Spinal cord (tissue), 10 donors: ENCODE results near the gene POLQ. TPM values are rescaled to one million over a fixed set of nuclear protein-coding genes. Genes with fewer than 3 reads are reported as not detected.
"Not testable (repeated sequence)": the region's sequence is repeated elsewhere in the genome, so short reads cannot be mapped to it uniquely, and the experiment has no call there.

ENCODE experiments used
- DNase-seq, 6 donors: peaks; one replicate each; pipeline versions ENCODE4 v3.0.0 to v3.0.0-alpha.2; 2013 to 2015; ENCODE audit warnings: low spot score in 6 of 6, low read depth in 4 of 6
- H3K27ac ChIP-seq: one replicate; pipeline ENCODE4 v1.5.1; 2013; ENCODE audit warnings: low read depth, low read length, control low read depth
- H3K27me3 ChIP-seq: one replicate; pipeline ENCODE4 v1.6.1; 2013; ENCODE audit warnings: low read length; ENCODE audit not compliant: control insufficient read depth, insufficient read depth
- H3K36me3 ChIP-seq: one replicate; pipeline ENCODE4 v1.6.1; 2013; ENCODE audit warnings: low read length; ENCODE audit not compliant: control insufficient read depth, insufficient read depth
- H3K4me1 ChIP-seq: one replicate; pipeline ENCODE4 v1.6.1; 2013; ENCODE audit warnings: low read length; ENCODE audit not compliant: control insufficient read depth, insufficient read depth
- H3K4me3 ChIP-seq: one replicate; pipeline ENCODE4 v1.5.1; 2013; ENCODE audit warnings: low read depth, low read length, control low read depth
- H3K9me3 ChIP-seq: one replicate; pipeline ENCODE4 v1.6.1; 2013; ENCODE audit warnings: low read length; ENCODE audit not compliant: control insufficient read depth, insufficient read depth
- WGBS: methylation state at CpG from one replicate; pipeline ENCODE4 v1.1.5; 2013; ENCODE audit warnings: missing lambda C conversion rate; ENCODE audit not compliant: insufficient coverage; 5-methylcytosine and 5-hydroxymethylcytosine counted together
- long read RNA-seq, 4 donors: transcript quantifications; one replicate each; lab custom pipeline, GENCODE V29; 2026
- polyA plus RNA-seq, 2 donors: library from polyadenylated mRNA; unstranded; fragments of 120-200 nt; gene quantifications; one replicate each; pipeline ENCODE4 v1.2.1, GENCODE V29; 2013; ENCODE audit not compliant: insufficient read length in 2 of 2
- total RNA-seq, 2 donors: library from RNA; depleted of rRNA in 1 of 2; stranded (reverse); fragments of 120-200 nt in 1 of 2; fragments of >200 nt in 1 of 2; gene quantifications; one replicate each; pipeline versions ENCODE4 v1.2.3 to v1.2.4, GENCODE V29; 2013 to 2014
- donor health status: healthy.

Gene POLQ
- total RNA-seq (1 to 10 TPM; 2.8 TPM), polyA plus RNA-seq (1 to 10 TPM; 2.6 to 3.1 TPM)
- long read RNA-seq, donor 1: 0 reads
- long read RNA-seq, donor 2: 0 reads
- long read RNA-seq, donor 3: 0 reads
- long read RNA-seq, donor 4, partial matches to known transcripts: 19 of 19 reads
- long read RNA-seq, donor 4, other reads (novel, unspliced or antisense): 0 of 19 reads

GRCh38 chr3:121545574-121546455 is at the start of gene POLQ:
TSS of gene POLQ (minus strand) at chr3:121545988. CDS start at chr3:121545877, 111 bp downstream.
- peak within 1 kb of the TSS; percentile 65 for H3K27ac ChIP-seq
- no peaks in the 10 kb centered on the region for H3K36me3 ChIP-seq
- H3K4me3 ChIP-seq: peak within 1 kb of the TSS; percentile 75
- H3K4me1 ChIP-seq: peaks cover 8% of the 10 kb centered on the region
- H3K27me3 ChIP-seq: no peaks in the 10 kb centered on the region
- H3K9me3 ChIP-seq: no peaks in the 10 kb centered on the region
- 0% methylated on average over 31 of the region's 42 CpGs for WGBS
- DNase-seq: peak; percentile 71 to 98 (median 90)

- Histone ChIP-seq H3K36me3 (no peaks in the 10 kb centered on the region), H3K4me1 (no peaks in the 10 kb centered on the region), H3K4me3 (no peak overlapping the region), H3K27ac (no peak overlapping the region), H3K9me3 (no peaks in the 10 kb centered on the region), H3K27me3 (no peaks in the 10 kb centered on the region)
- 94% methylated on average over 2 of the region's 2 CpGs for WGBS
- DNase-seq: no peak
Observed at GRCh38 chr3:121594850-121595249, 49.1 kb upstream of the POLQ start.

- H3K36me3 ChIP-seq, H3K9me3 ChIP-seq, H3K4me3 ChIP-seq, H3K27ac ChIP-seq, H3K4me1 ChIP-seq, DNase-seq, H3K27me3 ChIP-seq: not testable (repeated sequence)
- 100% methylated on average over 1 of the region's 4 CpGs for WGBS
Observed at GRCh38 chr3:121593806-121594205, 48.0 kb upstream of the POLQ start.

GRCh38 chr3:121592856-121593702 is 47.3 kb upstream of the POLQ start, which contains the start of gene FBXO40:
TSS of gene FBXO40 (plus strand) at chr3:121593379. CDS start at chr3:121620576, 27,197 bp downstream.
- Histone ChIP-seq H3K36me3 (no peaks in the 10 kb centered on the region), H3K9me3 (no peaks in the 10 kb centered on the region), H3K27me3 (no peaks in the 10 kb centered on the region), H3K4me1 (no peaks in the 10 kb centered on the region), H3K4me3 (no peak within 1 kb of the TSS), H3K27ac (no peak within 1 kb of the TSS)
- DNase-seq: peak in 1 of 6 donors; percentile 59
- 52% methylated on average over 6 of the region's 11 CpGs for WGBS

- Histone ChIP-seq H3K4me3 (no peak overlapping the region), H3K9me3 (no peaks in the 10 kb centered on the region), H3K4me1 (no peaks in the 10 kb centered on the region), H3K27me3 (no peaks in the 10 kb centered on the region), H3K27ac (no peak overlapping the region), H3K36me3 (no peaks in the 10 kb centered on the region)
- DNase-seq: no peak
- 100% methylated on average over 1 of the region's 1 CpG for WGBS
Observed at GRCh38 chr3:121584418-121584817, 38.6 kb upstream of the POLQ start.

GRCh38 chr3:121581691-121582090 is 35.9 kb upstream of the POLQ start:
- H3K4me3 ChIP-seq: no peak overlapping the region
- no peaks in the 10 kb centered on the region for H3K27me3 ChIP-seq
- no peaks in the 10 kb centered on the region for H3K9me3 ChIP-seq
- no peaks in the 10 kb centered on the region for H3K4me1 ChIP-seq
- no peak for DNase-seq
- no CpG with 5 or more reads among the region's 2 CpGs for WGBS
- H3K27ac ChIP-seq: no peak overlapping the region
- no peaks in the 10 kb centered on the region for H3K36me3 ChIP-seq

- DNase-seq: no peak
- no peaks in the 10 kb centered on the region for H3K36me3 ChIP-seq
- H3K9me3 ChIP-seq: no peaks in the 10 kb centered on the region
- no peak overlapping the region for H3K4me3 ChIP-seq
- WGBS: 85% methylated on average over 4 of the region's 6 CpGs
- H3K27ac ChIP-seq: no peak overlapping the region
- no peaks in the 10 kb centered on the region for H3K27me3 ChIP-seq
- H3K4me1 ChIP-seq: no peaks in the 10 kb centered on the region
Observed at GRCh38 chr3:121574449-121574848, 28.7 kb upstream of the POLQ start.

- no peak for DNase-seq
- Histone ChIP-seq H3K27me3 (no peaks in the 10 kb centered on the region), H3K4me1 (no peaks in the 10 kb centered on the region), H3K9me3 (no peaks in the 10 kb centered on the region), H3K4me3 (no peak within 1 kb of the TSS), H3K36me3 (no peaks in the 10 kb centered on the region), H3K27ac (no peak within 1 kb of the TSS)
- no CpG with 5 or more reads among the region's 5 CpGs for WGBS
Observed at GRCh38 chr3:121567649-121568048, 21.9 kb upstream of the POLQ start, which contains the start of gene ARGFX. TSS of gene ARGFX (plus strand) at chr3:121567949. CDS start at chr3:121570714, 2,765 bp downstream.

- no peak for DNase-seq
- H3K4me1 ChIP-seq: no peaks in the 10 kb centered on the region
- 71% methylated on average over 6 of the region's 9 CpGs for WGBS
- H3K36me3 ChIP-seq: no peaks in the 10 kb centered on the region
- no peak overlapping the region for H3K27ac ChIP-seq
- H3K9me3 ChIP-seq: no peaks in the 10 kb centered on the region
- H3K4me3 ChIP-seq: no peak overlapping the region
- H3K27me3 ChIP-seq: no peaks in the 10 kb centered on the region
Observed at GRCh38 chr3:121566773-121567172, 21.0 kb upstream of the POLQ start.
